ENCODE data around the gene PACRG. TPM values are rescaled to one million over a fixed set of nuclear protein-coding genes. Genes with fewer than 3 reads are reported as not detected.

The PACRG gene
- total RNA-seq, 1 donor from 2014 or later = 0.17 TPM

DNA sequence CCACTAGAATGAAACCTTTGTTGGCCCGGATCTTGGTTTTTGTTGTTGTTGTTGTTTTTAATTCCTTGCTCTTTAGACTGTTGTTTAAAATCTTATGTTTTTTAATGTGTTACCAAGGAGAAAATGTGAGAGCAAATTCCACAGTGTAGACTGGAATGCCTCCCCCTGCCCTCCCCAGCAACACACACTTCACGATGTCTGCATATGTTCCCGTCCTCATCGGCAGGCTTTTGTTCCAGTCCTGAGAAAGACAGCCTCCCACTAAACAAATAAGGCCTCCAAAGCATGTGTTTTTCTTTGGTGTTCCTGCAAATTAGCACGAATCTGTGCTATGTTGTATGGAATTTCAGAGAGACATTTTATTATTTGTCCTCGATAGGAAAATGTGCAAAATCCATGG lies 423.4 kb downstream of the PACRG start:
- DNase-seq = no peak

DNA sequence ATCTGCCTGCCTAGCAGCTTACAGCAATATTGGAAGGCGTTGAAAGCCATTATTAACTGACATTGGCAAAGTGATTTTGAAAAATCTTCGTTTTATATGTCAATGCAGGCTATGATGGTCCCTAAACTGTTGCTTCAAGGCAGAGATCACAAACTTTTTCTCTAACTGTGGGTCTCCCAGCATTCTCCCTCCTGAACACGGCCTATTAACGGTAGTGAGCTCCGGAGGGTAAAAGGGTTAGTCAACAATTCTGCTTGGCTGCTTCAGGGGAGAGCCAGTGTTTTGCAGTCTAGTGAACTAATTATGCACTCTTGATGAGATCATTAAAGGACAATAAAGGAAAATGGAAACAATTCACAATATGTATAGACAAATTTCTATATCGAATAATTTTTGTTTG lies 424.9 kb downstream of the PACRG start:
- DNase-seq = no peak

DNA sequence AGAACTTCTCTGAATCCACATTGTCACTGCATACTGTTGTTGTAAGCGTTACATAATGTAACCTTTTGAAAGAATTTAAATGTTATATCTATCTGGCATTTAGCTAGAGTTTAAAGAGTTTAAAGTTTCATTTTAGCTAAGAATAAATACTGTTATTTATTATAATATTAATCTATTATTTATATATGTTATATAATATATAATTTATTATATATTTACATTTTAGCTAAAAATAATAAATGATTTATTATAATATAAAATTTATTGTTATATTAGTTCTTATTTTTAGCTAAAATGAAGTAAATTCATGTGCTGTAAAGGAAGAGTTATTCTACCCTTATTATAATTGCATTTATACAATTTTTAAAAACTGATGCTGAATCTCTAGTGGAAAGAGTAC lies 431.3 kb downstream of the PACRG start:
- DNase-seq = no peak

DNA sequence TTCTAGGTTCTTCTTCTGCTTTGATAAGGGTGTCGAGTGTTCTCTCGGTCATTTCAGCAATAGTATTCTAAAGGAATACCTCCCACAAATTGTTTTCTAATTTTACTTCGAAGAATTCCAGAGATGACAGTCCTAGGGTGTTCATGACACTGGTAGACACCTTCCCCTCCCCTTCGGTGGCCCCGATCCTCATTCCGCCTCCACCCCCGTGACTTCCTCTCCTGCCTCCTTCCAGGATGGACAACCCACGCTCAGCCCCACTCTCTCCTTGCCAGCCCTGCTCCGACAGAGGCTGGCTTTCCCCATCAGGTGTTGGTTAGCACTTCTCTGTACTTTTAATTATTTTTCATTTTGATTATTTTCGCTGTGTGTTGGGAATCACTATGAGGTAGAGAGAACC lies 431.9 kb downstream of the PACRG start:
- no peak for DNase-seq

DNA sequence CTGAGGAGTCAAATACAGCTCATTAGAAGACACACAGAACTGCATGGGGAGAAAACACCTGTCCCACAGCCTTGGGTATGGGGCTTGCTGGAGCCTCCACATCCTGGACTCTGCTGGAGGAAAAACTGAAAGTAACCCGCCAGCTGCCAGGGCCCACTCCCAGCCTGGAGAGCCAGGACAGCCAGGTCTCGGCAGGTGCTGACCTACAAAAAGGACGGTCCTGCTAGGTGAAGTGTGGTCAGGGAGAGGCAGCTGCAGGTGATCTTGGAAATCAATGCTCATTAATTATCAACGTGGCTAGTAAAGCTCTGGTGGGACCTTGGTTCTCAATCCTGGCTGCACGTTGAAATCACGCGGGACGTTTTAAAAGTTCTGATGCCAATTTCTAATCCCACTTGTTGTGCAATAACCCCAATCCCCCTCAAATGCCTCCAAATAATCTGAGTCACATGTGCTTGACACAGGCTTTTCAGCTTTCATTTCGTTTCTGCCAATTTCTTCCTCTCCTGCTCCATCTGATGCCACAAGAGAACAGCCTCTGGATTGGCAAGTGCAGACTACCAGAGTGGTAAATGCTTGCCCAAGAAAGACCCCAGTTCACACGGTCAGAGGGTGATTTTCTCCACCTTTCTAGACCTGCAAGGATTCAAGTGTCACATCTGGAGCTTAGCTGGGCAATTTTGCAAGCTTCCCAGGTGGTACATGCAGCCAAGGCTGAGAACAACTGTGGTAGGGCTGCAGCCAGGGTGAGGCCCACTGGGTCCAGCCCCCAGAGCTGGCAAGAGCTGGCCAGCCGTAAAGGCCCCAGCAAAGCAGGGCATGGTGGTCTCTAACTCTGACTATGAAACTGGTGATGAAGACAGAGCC lies 434.5 kb downstream of the PACRG start:
- DNase-seq = no peak

DNA sequence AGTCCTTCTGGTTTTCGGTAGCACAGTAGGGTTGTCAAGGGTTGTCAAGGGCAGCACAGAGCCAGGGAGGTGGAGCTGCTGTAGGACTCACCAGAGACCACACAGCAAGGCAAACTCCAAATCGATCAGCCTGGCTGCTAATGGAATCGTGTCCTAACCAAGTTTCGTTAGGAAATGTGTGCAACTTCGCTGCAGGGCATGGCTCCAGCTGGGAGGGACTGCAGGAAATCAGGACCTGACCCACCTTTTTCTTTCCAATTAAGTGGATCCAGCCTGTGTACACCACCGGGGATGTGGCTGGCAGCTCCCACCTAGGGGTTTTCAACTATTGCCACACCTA lies 435.1 kb downstream of the PACRG start:
- DNase-seq = no peak

DNA sequence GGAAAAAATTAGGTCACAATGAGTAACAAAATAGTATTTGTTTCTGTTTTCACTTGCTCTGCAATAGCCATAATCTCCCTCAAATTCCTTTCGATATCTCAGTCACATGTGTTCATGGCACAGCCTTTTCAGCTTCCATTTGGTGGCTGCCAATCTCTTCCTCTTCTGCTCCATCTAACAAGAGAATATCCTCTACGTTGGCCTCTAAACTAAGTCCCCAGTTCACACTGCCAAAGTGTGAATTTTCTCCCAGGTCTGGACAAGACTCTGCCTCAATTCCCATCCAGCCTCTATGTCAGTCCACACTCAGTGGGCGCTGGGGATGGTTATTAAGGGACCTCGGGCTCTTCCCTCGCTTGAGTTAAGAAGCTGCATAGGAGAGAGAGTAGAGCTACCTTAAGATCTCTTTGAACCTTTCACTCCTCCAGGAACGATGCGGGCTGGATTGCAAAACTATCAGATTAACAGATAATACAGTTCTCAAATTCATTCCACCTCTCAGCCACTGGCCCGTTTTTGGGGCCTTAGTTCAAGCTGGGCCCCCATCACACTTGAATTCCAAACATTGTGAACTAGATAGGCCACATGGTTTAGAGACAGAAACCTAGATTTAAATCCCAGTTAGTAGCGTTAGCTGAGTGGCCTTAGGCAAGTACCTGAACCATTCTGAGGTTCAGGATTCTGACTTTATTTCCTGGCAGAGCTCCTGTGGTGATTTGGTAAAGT lies 436.6 kb downstream of the PACRG start:
- no peak for DNase-seq

DNA sequence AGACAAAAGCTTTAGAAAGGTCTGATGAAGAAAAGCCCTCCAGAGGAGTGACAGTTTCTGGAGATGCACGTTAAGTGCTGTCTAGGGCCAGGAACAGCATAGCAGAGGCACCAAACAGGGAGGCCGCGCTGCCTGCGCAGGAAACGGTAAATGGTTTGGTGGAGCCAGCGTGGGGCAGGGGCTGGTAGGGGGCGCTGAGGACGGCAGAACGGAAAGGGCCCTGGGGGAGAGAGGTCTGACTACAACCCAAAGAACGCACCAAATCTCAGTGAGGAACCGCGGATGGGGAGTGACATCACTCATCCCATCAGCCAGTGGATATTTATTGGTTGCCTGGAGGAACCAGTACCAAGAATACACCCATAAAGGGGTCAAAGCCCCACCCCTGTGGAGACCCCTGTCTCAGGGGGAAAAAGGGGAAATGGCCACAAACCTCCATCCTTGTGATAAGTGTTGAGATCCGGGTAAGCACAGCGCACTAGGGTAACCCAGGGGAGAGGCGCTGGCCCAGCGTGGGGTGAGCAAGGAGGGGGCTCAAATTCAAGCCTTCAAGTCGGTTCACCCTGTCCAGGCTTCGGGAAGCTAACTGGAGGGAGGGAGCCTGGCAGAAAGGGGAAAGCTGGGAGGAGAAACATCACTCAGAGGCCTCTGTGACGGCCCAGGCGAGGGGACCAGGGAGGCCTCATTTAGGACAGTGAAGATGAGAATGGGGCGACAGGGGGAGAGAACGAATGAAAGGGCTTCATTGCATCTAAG lies 437.6 kb downstream of the PACRG start:
- DNase-seq = no peak

DNA sequence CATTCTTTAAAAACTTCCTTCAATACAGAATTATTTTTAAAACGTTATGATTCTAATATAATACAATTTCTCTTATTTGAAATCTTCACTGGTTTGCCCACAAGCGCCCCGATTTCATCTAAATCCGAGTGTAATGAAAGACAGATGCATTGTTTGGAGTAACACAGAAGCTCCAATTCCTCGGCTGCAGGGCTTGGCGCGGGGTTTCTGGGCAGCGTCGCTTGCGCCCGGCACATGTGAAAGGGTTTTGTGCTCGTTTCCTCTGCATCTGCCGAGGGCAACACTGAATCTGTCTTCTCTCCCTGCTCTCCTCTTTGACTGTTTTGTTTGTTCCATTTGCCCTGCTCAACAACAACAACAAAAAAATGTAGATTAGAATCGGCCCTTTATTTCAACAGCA lies 438.1 kb downstream of the PACRG start:
- DNase-seq = no peak

DNA sequence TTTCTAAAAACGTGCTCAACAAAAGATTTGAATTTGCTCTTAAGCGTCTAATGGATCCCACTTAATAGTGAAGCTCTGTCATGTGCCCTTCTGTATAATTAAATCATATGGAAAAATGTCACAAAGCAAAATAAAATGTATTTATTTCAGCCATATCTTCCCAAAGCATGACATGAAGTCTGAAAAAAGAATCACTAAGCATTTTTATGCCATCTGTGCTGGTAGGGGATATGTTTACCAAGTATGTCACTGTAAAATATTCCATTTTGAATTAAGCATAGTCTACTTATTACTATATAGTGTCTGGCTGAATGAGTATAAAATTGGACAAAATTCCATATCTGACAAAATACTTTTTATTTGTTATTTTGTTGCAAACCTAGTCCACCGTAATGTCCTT lies 438.7 kb downstream of the PACRG start:
- DNase-seq = no peak

DNA sequence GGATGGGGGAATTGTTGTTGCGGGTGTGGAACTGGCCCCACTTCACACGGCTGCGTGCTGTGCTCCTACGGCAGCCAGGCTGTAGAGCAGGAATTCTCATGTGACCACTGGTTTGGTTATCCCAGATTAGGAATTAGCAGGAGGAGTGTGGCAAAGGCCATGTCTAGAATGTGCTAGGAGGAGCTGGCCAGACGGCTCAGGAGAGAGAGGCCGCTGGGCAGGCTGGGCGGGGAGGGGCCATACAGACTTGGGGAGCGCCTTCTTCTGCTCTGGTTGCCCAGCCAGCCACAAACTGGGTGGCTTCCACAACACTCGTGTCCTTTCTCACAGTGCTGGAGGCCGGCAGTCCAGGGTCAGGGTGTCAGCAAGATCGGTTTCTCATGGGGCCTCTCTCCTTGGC lies 441.7 kb downstream of the PACRG start:
- DNase-seq = no peak

DNA sequence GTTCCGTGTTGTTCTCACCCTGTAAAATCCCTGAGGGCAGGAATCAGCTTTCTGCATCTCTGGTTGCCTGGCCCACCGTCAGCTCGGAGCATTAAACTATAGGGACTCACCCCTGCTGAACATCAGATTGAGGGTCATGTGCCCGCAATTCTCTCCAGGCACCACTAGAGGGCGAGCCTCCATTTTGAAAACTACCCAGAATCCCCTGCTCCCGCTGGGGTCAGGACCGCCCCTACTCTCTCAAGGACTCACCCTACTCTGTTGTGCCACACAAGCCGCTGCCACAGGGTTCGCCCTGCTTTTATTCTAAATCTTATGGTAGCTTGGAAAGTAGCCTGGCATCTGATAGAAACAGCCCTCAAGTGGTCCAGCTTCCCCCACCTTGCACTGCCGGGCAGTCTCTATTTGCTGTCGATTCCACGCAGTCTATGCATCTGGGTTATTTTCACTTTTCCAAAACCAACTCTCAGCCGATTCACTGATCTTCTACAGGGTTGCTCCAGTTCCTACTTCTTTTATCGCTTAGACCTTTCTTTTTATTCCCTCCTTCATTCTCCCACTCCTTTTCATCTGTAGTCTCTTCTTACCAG lies 442.6 kb downstream of the PACRG start:
- peak; percentile 45 for DNase-seq

DNA sequence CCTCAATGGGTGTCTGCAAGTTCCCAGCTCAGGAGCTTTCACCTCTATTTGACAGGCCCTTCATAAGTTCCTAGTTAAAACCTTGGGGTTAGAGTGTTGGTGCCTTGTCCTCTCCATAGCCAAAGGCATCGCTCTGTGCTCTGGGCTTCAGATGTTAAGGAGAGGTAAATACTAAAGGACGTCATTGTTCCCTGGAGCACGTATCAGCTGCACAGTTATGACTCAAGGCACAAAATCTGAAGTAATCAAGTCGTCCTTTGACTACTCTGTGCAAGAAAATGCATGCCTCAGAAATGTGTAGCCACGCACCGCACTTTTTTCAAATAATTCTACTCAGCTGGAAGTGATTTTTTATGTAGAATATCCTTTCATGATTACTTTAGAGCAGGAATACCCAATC lies 446.0 kb downstream of the PACRG start:
- DNase-seq = no peak

DNA sequence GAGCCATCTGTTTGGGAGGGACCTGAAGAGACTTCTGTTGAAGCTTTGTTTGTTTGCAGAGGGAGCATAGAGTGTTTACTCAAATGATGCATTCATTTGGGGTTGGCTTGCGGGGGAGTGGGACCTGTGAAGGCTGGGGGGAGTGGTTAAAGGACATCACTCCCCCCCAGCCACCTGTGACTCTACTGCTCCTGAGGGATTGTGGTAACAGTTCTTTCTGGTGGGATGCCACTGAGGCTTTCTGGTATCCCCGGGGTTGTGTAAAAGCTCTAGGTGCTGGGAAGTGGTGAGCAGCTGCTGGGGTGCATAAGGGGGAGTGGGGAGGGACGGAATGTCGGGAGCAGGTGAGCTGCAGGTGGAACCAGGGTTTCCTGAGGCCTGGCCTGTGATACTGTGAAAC lies 447.5 kb downstream of the PACRG start:
- no peak for DNase-seq

DNA sequence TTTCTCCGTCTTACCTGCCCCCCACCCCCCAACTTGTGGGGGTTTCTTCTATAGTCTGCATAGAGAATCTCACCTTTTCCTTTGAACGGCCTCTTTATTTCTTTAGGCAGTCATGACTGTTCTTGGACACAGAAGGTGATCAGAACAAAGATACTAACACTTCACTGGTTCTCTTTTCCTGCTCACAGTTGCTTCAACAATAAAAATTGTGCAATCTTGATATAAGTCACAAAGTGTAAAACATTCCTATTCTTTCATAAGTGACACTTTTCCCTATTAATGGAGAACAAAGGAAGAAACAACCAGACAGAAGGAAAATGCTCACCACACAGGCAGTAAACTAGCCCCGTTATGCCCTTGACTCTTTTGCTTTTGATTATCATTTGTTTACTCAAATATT lies 448.3 kb downstream of the PACRG start:
- no peak for DNase-seq

DNA sequence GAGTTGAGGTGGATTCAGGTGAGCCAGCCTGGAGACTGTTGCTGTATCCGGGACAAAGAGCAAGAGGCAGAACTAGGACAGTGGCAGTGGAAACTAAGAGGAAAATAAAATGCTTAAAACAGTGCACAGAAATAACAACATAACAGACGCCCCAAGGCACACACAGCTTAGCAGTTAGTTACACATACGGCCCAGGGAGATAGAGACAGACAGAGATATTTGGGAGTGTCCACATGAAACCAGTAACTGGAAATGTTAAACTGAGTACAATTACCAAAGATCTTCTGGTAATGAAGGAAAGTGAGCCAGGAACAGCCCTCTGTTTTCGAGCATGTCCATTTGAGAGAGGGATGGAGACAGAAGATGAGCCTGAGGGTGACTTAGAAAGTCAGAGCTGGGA lies 449.2 kb downstream of the PACRG start:
- no peak for DNase-seq

DNA sequence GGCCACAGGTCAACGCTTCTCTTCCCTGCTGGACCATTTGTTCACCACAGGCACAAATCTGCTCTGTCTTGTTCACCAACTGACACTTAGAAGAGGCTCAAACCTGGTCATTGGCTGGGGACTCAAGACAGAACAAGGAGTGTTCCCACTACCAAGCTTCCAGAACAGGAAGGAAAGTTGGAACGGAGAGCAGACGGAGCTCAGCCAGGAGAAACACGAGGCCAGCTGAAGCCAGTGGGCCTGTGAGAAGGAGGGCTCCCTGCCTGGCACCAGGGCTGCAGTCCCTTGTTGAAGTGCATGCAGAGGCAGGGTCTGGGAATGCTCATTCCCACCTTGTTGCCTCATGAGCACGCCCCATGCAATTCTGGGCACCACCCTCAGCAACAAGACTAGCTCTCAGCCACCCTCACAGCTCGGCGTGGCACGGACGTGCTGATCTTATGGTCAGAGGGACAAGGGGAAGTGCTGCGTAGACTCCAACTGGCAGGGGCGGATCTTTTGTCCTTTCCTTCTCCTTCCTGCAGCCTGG lies 450.2 kb downstream of the PACRG start:
- no peak for DNase-seq

DNA sequence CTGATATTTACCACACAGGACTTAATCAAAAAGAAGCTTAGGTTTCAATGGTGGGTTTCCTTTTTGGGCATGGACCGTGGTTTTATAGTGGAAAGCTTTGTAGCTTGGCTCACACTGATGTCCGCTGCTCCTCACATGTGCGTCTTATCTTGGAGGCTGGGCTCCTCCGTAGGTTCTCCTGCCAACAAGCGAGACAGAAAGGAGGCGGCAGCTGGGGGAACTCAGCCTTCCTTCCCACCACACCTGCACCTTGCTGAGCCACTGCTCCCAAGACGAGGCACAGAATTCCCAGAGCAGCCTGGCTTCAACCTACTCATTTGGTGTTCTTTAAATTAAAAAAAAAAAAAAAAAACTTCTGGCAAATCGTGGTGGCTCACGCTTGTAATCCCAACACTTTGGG lies 451.3 kb downstream of the PACRG start:
- DNase-seq = no peak

DNA sequence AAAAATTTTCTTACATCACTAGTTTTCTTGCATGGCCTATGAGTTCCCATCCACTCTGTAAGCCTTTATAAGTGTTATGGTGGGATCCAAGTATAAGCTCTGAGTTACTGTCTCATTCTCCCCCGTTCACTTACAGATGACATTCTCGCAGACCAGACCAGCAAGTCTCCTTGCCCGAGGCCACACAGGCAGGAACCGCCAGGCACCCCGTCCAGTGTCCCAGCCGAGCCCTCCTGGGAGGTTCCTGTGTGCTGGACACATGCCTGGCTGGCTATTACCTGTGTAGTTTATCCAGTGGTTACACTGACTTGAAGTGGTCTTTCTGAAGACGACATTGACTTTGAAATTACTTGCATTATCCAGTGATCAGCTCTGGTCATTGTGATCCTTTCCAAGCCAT lies 451.9 kb downstream of the PACRG start:
- DNase-seq = no peak

DNA sequence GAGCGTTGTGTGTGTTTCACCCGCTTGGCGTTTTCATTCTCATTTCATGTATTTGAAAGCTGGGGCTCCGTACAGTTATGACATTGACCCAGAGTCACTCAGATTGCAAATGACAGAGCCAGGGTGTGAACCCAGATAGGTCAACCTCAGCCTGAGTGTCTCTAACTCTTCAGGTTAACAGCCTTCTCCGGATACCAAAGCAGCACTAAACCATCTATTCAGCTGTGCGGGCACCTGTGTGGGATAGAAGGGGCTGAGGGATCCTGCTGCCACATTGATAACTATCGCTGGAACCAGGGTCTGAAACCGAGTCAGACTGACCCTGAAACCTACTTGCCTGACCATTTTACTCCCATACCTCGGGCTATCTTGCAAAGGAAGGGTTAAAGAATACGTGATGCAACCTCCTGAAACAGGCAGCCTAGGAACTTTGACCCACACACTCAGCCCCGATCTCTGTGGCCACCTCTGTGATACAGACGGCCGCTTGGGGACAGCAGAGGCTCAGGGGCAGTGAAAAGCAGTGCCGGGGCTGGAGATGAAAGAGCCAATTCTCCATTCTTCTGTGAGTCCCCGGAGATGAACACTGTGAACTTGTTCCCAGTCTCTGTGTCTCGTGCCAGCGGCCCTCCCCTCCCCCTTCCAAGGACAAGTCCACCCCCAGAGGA lies 453.2 kb downstream of the PACRG start:
- peak; percentile 88 for DNase-seq

DNA sequence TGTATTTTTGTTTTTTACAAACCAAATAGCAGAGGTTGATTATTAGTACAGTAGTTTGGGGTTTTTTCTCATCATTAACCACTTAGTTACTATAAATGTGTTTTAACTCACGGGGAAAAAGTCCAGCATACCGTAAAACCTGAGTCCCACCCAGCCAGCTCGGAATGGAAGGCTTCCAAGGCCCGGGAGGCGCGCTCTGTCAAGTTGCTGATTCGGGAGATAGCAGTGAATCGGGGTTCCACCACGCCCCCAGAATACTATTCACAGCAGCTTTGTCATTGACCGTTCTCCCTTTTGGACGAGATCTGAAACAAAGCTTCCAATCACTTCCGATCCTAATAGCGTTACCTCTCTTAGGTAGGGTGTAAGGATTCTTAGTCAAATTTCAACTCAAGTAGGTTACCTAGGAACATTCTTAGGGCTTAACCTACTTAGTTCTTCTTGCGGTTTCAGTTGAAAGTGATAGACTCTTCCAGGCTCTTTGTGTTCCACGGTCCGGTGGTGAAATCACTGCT lies 453.9 kb downstream of the PACRG start:
- no peak for DNase-seq

DNA sequence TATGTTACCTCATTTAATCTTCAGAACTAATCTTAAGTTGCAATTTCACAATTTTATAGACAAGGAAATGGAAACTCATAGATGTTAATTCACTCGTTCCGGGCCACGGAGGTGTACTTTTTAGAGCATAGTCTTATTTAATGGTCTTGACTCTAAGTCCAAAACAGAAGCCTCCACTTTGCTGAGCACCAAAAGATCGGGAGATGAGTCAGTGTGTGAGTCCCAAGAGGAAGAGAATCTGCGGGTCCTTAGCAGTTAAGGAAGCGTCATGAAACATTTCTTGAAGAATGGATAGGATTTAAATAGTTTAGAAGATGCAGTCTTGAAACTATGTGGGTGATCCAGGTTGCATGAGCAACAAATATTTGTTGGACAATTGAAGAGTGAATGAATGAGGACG lies 454.9 kb downstream of the PACRG start:
- no peak for DNase-seq

Data from dermis blood vessel endothelial cell (primary cell).